HFFc6 (cell line): ENCODE data around the gene CHAD. TPM values are rescaled to one million over a fixed set of nuclear protein-coding genes. Genes with fewer than 3 reads are reported as not detected.

Source experiments
- DNase-seq: peaks from one replicate; pipeline ENCODE4 v3.0.0-alpha.2; 2018
- H3K27ac Mint-ChIP-seq: 2 replicates; pipeline ENCODE4 v1.8.0; 2020; ENCODE audit warnings: mild to moderate bottlenecking, mixed read lengths
- H3K27me3 Mint-ChIP-seq: 2 replicates; pipeline ENCODE4 v1.8.0; 2021; ENCODE audit warnings: mild to moderate bottlenecking, moderate library complexity, mixed read lengths; ENCODE audit not compliant: insufficient read depth
- H3K36me3 Mint-ChIP-seq: 2 replicates; pipeline ENCODE4 v1.8.0; 2021; ENCODE audit warnings: low read depth, mixed read lengths
- H3K4me1 Mint-ChIP-seq: 2 replicates; pipeline ENCODE4 v1.8.0; 2020; ENCODE audit warnings: low read depth, mixed read lengths
- H3K4me3 Mint-ChIP-seq: 2 replicates; pipeline ENCODE4 v1.8.0; 2020; ENCODE audit warnings: mild to moderate bottlenecking, moderate library complexity, mixed read lengths
- H3K9me3 Mint-ChIP-seq: 2 replicates; pipeline ENCODE4 v1.8.0; 2020; ENCODE audit warnings: mild to moderate bottlenecking, mixed read lengths
- long read RNA-seq: library from polyadenylated mRNA; unstranded; transcript quantifications from one replicate; pipeline ENCODE4 v2.0.0, GENCODE V29; 2019
- total RNA-seq, 6 experiments: library from RNA; stranded (reverse); fragmentation: NEBNext Ultra II Directional; extraction: Animal tissue kit (Norgen Biotek cat#: 25700); gene quantifications; 2 replicates in 1 of 6; 3 replicates in 5 of 6; pipeline ENCODE4 v1.2.3, GENCODE V29; 2021
- TF ChIP-seq, protein P1 (sequence below): fragments of 200-600 bp; sonication (generic); IDR thresholded peaks from 2 replicates; pipeline ENCODE4 v1.5.0; 2021; ENCODE audit warnings: antibody characterized with exemption, mild to moderate bottlenecking

CHAD gene, protein sequence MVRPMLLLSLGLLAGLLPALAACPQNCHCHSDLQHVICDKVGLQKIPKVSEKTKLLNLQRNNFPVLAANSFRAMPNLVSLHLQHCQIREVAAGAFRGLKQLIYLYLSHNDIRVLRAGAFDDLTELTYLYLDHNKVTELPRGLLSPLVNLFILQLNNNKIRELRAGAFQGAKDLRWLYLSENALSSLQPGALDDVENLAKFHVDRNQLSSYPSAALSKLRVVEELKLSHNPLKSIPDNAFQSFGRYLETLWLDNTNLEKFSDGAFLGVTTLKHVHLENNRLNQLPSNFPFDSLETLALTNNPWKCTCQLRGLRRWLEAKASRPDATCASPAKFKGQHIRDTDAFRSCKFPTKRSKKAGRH
- not detected for total RNA-seq
- long read RNA-seq = 0 reads

DNA sequence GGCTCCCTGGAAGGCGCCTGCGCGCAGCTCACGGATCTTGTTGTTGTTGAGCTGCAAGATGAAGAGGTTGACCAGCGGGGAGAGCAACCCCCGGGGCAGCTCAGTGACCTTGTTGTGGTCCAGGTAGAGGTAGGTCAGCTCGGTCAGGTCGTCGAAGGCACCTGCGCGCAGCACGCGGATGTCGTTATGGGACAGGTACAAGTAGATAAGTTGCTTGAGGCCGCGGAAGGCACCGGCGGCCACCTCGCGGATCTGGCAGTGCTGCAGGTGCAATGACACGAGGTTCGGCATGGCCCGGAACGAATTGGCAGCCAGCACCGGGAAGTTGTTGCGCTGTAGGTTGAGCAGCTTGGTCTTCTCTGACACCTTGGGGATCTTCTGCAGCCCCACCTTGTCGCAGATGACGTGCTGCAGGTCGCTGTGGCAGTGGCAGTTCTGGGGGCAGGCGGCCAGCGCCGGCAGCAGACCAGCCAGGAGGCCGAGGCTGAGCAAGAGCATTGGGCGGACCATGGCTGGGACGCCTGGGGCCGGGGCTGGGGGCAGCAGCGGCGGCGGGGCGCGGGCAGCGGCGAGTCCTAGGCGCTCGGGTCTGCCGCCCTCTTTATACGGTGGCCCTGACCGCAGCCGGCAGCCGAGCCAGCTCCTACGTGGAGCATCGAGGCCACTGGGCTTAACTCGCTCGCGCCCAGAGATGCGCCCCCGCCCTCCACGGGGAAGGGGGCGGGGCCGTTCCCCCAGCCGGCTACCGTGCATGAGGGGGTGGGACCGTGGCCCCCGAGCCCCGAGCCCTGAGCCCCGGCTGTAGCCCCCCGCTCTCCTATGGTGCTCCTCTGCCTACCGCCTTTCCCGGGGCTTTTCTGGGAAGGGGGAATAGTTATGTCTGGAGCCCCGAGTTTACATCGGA lies at the start of gene CHAD:
Gene CHAD, minus strand, starts transcription at position 577 of the 904 bp plus-strand sequence. Its CDS starts 67 bp downstream, at position 510.
- H3K9me3 Mint-ChIP-seq = no peaks in the 10 kb centered on the region
- TF ChIP-seq, protein P1, sequence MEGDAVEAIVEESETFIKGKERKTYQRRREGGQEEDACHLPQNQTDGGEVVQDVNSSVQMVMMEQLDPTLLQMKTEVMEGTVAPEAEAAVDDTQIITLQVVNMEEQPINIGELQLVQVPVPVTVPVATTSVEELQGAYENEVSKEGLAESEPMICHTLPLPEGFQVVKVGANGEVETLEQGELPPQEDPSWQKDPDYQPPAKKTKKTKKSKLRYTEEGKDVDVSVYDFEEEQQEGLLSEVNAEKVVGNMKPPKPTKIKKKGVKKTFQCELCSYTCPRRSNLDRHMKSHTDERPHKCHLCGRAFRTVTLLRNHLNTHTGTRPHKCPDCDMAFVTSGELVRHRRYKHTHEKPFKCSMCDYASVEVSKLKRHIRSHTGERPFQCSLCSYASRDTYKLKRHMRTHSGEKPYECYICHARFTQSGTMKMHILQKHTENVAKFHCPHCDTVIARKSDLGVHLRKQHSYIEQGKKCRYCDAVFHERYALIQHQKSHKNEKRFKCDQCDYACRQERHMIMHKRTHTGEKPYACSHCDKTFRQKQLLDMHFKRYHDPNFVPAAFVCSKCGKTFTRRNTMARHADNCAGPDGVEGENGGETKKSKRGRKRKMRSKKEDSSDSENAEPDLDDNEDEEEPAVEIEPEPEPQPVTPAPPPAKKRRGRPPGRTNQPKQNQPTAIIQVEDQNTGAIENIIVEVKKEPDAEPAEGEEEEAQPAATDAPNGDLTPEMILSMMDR = no peak
- no peaks in the 10 kb centered on the region for H3K4me1 Mint-ChIP-seq
- no peak for DNase-seq
- H3K27ac Mint-ChIP-seq = no peak within 1 kb of the TSS
- H3K4me3 Mint-ChIP-seq = no peak within 1 kb of the TSS; the same call in 1 of the 2 replicates
- no peaks in the 10 kb centered on the region; the same call in 1 of the 2 replicates for H3K36me3 Mint-ChIP-seq
- peaks cover 27% of the 10 kb centered on the region for H3K27me3 Mint-ChIP-seq

DNA sequence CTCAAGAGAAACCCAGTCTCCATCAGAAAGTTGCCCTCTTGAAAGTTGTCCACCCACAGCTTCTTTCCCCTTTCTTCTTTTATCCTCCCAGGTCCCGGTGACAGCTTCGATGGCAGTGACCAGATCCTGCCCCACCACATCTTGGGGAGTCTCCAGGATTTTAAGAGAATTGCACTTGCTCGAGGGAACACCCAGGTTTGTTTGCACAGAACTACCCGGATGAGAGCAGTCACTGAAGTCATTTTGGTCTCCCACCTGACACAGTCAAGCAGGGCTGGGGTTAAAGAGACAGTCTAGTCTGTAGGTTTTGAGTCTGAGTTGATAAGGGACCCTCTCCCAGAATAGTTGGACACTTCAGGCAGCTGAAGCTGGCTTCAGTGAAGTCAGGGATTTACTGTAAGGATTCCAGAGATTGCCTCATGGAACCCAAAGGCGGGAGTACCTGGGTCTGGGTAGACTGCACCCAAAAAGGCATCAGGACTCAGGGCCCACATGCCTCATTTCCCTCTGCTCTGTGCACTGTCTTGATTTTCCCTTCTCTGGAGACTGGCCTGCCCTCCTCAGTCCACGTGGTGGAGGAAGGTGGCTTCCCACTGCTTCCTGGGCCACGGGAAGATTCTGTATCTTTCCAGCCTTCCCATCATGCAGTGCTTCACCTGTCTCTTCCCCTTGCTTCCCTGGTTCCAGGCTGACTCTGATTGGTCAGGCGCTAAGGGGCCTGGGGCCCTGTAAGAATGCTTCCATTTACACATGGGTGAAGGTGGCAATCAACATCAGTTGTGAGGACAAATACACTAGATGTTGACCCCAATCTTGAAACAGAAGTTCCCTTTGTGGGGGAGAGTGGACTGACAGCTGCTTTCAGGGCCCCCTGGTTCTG lies 49.1 kb upstream of the CHAD start:
- Mint-ChIP-seq H3K27me3 (peaks cover 30% of the 10 kb centered on the region), H3K36me3 (0 out of 2 replicates have a peak, but pooled peaks cover 4% of the 10 kb centered on the region), H3K27ac (no peak overlapping the region), H3K4me3 (no peak overlapping the region), H3K4me1 (peaks cover 16% of the 10 kb centered on the region), H3K9me3 (no peaks in the 10 kb centered on the region)
- TF ChIP-seq, protein P1 = no peak
- no peak for DNase-seq

DNA sequence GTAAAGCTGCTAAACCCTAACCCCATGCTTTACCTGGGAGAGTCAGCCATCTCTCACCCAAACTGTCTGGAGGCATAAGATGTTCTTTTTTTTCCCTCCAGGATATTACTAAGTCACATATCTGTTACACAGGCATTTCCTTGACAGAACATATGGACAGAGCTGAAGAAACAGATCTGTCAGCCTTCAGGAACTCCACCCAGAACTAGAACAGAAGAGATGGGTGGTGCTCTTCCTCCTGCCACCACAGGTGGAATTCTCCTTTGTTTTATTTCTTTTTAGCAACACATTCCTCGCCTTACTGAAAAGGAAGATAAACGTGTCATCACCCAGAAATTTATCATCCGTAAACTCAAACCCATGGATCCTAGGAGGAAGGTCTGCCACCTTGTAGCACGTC lies 48.3 kb upstream of the CHAD start:
- peaks cover 27% of the 10 kb centered on the region for H3K27me3 Mint-ChIP-seq
- no peaks in the 10 kb centered on the region for H3K9me3 Mint-ChIP-seq
- no peak overlapping the region for H3K27ac Mint-ChIP-seq
- no peak for DNase-seq
- TF ChIP-seq, protein P1 = no peak
- 0 out of 2 replicates have a peak, but pooled peaks cover 4% of the 10 kb centered on the region for H3K36me3 Mint-ChIP-seq
- peaks cover 16% of the 10 kb centered on the region for H3K4me1 Mint-ChIP-seq
- no peak overlapping the region for H3K4me3 Mint-ChIP-seq

DNA sequence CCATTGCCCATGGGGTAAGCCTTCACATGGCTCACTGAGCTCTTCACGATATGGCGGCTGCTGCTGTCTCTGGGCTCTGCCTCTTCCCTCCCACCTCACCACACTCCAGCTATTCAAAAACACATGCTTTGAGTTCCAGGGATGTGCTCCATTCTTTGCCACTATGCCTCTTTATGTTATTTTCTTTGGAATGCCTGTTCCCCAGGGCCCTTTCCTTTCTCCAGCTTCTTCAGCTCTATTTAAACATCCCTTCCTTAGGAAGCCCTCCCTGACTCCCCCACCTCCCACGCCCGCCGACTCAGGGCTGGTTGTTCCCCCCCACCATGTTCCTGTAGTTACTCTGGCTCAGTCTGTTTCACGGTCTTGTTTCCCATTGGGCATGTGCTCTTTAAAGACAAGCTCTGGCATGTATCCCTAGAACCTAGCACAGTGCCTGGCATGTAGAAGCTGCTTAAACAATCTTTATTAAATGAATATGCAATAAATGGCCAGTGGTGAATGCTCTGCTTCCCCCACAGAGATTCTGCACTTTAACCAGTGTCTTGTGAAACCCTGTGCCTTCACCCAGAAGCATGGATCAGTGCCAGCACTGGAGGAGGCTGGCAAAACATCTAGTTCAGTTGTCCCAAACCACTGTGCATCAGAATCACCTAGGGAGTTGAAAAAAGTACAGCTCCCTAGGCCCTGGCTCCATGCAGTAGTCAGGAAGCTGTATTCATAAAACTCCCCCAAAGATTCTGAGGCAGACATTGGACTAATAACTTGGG lies 46.4 kb upstream of the CHAD start:
- DNase-seq = no peak
- H3K4me3 Mint-ChIP-seq = no peak overlapping the region
- no peak overlapping the region for H3K27ac Mint-ChIP-seq
- H3K36me3 Mint-ChIP-seq = 0 out of 2 replicates have a peak, but pooled peaks cover 4% of the 10 kb centered on the region
- H3K27me3 Mint-ChIP-seq = peaks cover 15% of the 10 kb centered on the region
- TF ChIP-seq, protein P1 = no peak
- H3K9me3 Mint-ChIP-seq = no peaks in the 10 kb centered on the region
- H3K4me1 Mint-ChIP-seq = peaks cover 29% of the 10 kb centered on the region
